ENCODE results near the gene TBCK. TPM values are rescaled to one million over a fixed set of nuclear protein-coding genes. Genes with fewer than 3 reads are reported as not detected.

TBCK gene
- total and polyA plus RNA-seq, 2 donors (not counting 1 experiment from before 2014, with no cell fraction given) = 17.5 to 86.1 TPM

- Mint-ChIP-seq H3K4me1 (no peaks in the 10 kb centered on the region), H3K4me3 (no peak overlapping the region), H3K9me3 (ENCODE audit: insufficient read depth) (peaks cover 4% of the 10 kb centered on the region), H3K27ac (no peak overlapping the region), H3K27me3 (no peaks in the 10 kb centered on the region)
- no peak overlapping the region for H3K4me3 ChIP-seq (ENCODE audit: control extremely low read depth in 1 of 5, extremely low read depth in 1 of 5, insufficient read depth in 1 of 5, low read depth in 2 of 5, low read length in 4 of 5)
- ATAC-seq (ENCODE audit: low read depth) (no peak), DNase-seq (no peak)
- H4K20me1 ChIP-seq (ENCODE audit: control insufficient read depth, insufficient read depth, low read length, poor library complexity, severe bottlenecking) = no peaks in the 10 kb centered on the region
- H3K27ac ChIP-seq (ENCODE audit: low read length in 2 of 2) = no peak overlapping the region
- no peaks in the 10 kb centered on the region for H3K27me3 ChIP-seq (replicated peaks in 1 of 4; ENCODE audit: control extremely low read depth in 1 of 4, control insufficient read depth in 3 of 4, insufficient read depth in 4 of 4, low read length in 3 of 4)
- H3K9me3 ChIP-seq (ENCODE audit: control extremely low read depth in 1 of 3, control insufficient read depth in 2 of 3, insufficient read depth in 1 of 3, low read length in 2 of 3) = peaks cover 0 to 8% (median 8%) of the 10 kb centered on the region in 3 donors
- TF ChIP-seq EZH2 (IDR thresholded peaks at IDR 0.05; ENCODE audit: borderline replicate concordance, insufficient read depth, low read depth, low read length, poor library complexity, severe bottlenecking) = no peak
- no peak for TF ChIP-seq CTCF (IDR thresholded peaks at IDR 0.05)
- ChIA-PET POLR2A (no interaction called here), CTCF (no interaction called here)
- H3K4me2 ChIP-seq (replicated peaks; ENCODE audit: low read depth, low read length, poor library complexity, severe bottlenecking) = no peak overlapping the region
- intact Hi-C loops (cut with micrococcal nuclease) = no loop called here
- H2AFZ ChIP-seq (ENCODE audit: insufficient read depth, low read depth, low read length, poor library complexity, severe bottlenecking) = no peak overlapping the region
- peaks cover 3 to 4% of the 10 kb centered on the region in 2 experiments for H3K36me3 ChIP-seq (replicated peaks in 1 of 2; ENCODE audit: control extremely low read depth in 1 of 2, control insufficient read depth in 1 of 2, extremely low read depth in 1 of 2, insufficient read depth in 2 of 2, low read length in 1 of 2)
- H3K9ac ChIP-seq (ENCODE audit: low read length) = no peak overlapping the region
- H3K4me1 ChIP-seq (ENCODE audit: control insufficient read depth in 2 of 2, insufficient read depth in 2 of 2, low read length in 2 of 2) = no peaks in the 10 kb centered on the region
- H3K79me2 ChIP-seq (ENCODE audit: control insufficient read depth, insufficient read depth, low read length) = no peaks in the 10 kb centered on the region
Observed at GRCh38 chr4:106136777-106137331, 179.2 kb downstream of the TBCK start.

- ATAC-seq (ENCODE audit: low read depth) (no peak), DNase-seq (no peak)
- H3K4me1 Mint-ChIP-seq = no peaks in the 10 kb centered on the region
- Histone ChIP-seq H3K36me3 (replicated peaks in 1 of 2; ENCODE audit: control extremely low read depth in 1 of 2, control insufficient read depth in 1 of 2, extremely low read depth in 1 of 2, insufficient read depth in 2 of 2, low read length in 1 of 2) (peaks cover 0 to 4% of the 10 kb centered on the region in 2 experiments), H2AFZ (ENCODE audit: insufficient read depth, low read depth, low read length, poor library complexity, severe bottlenecking) (no peak overlapping the region), H3K79me2 (ENCODE audit: control insufficient read depth, insufficient read depth, low read length) (no peaks in the 10 kb centered on the region), H3K27me3 (replicated peaks in 1 of 4; ENCODE audit: control extremely low read depth in 1 of 4, control insufficient read depth in 3 of 4, insufficient read depth in 4 of 4, low read length in 3 of 4) (no peaks in the 10 kb centered on the region), H3K27ac (ENCODE audit: low read length in 2 of 2) (no peak overlapping the region), H4K20me1 (ENCODE audit: control insufficient read depth, insufficient read depth, low read length, poor library complexity, severe bottlenecking) (no peaks in the 10 kb centered on the region), H3K9me3 (ENCODE audit: control extremely low read depth in 1 of 3, control insufficient read depth in 2 of 3, insufficient read depth in 1 of 3, low read length in 2 of 3) (peaks cover 0 to 10% (median 8%) of the 10 kb centered on the region in 3 donors), H3K4me1 (ENCODE audit: control insufficient read depth in 2 of 2, insufficient read depth in 2 of 2, low read length in 2 of 2) (no peaks in the 10 kb centered on the region), H3K4me3 (ENCODE audit: control extremely low read depth in 1 of 5, extremely low read depth in 1 of 5, insufficient read depth in 1 of 5, low read depth in 2 of 5, low read length in 4 of 5) (no peak overlapping the region), H3K4me2 (replicated peaks; ENCODE audit: low read depth, low read length, poor library complexity, severe bottlenecking) (no peak overlapping the region), H3K9ac (ENCODE audit: low read length) (no peak overlapping the region)
- TF ChIP-seq CTCF (IDR thresholded peaks at IDR 0.05) (no peak), EZH2 (IDR thresholded peaks at IDR 0.05; ENCODE audit: borderline replicate concordance, insufficient read depth, low read depth, low read length, poor library complexity, severe bottlenecking) (no peak)
- peaks cover 7% of the 10 kb centered on the region for H3K9me3 Mint-ChIP-seq (ENCODE audit: insufficient read depth)
- H3K4me3 Mint-ChIP-seq = no peak overlapping the region
- ChIA-PET CTCF (no interaction called here), POLR2A (no interaction called here)
- intact Hi-C loops (cut with micrococcal nuclease) = no loop called here
- H3K27me3 Mint-ChIP-seq = no peaks in the 10 kb centered on the region
- no peak overlapping the region for H3K27ac Mint-ChIP-seq
Observed at GRCh38 chr4:106132045-106132444, 184.0 kb downstream of the TBCK start.

Data from B cell (primary cell).